Raji (cell line): ENCODE measurements around the gene EXTL2.

Experiments
- POLR2A ChIP-seq: IDR thresholded peaks from 2 replicates; pipeline ENCODE4 v1.6.1; 2011; ENCODE audit warnings: low read depth, low read length, control low read depth; ENCODE audit not compliant: insufficient read depth

Gene EXTL2

GRCh38 chr1:100832694-100833428, 61.8 kb downstream of the EXTL2 start:
- TF ChIP-seq POLR2A: no peak
